Mesenchymal stem cell (in vitro differentiated cells and primary cell): ENCODE results near the gene RALY. TPM values are rescaled to one million over a fixed set of nuclear protein-coding genes. Genes with fewer than 3 reads are reported as not detected.

Experiments used
- DNase-seq: peaks from one replicate; pipeline ENCODE4 v3.0.0-alpha.2; 2013
- H2AFZ ChIP-seq: one replicate; pipeline ENCODE4 v1.6.1; 2013; ENCODE audit warnings: low read depth, mild to moderate bottlenecking, control low read depth, inconsistent platforms, low read length, moderate library complexity
- H2AK5ac ChIP-seq: 2 replicates; pipeline ENCODE4 v1.6.1; 2013; ENCODE audit warnings: low read length, moderate library complexity, mild to moderate bottlenecking, inconsistent platforms; ENCODE audit not compliant: severe bottlenecking
- H2BK120ac ChIP-seq: one replicate; pipeline ENCODE4 v1.6.1; 2013; ENCODE audit warnings: low read depth, mild to moderate bottlenecking, inconsistent platforms, low read length, moderate library complexity
- H2BK12ac ChIP-seq, 2 experiments: one replicate each; pipeline ENCODE4 v1.6.1; 2013; ENCODE audit warnings: inconsistent platforms in 2 of 2, low read length in 2 of 2, mild to moderate bottlenecking in 2 of 2, moderate library complexity in 2 of 2, control low read depth in 1 of 2
- H2BK15ac ChIP-seq: one replicate; pipeline ENCODE4 v1.6.1; 2013; ENCODE audit warnings: mild to moderate bottlenecking, low read depth, inconsistent platforms; ENCODE audit not compliant: poor library complexity, severe bottlenecking
- H2BK5ac ChIP-seq: 2 replicates; pipeline ENCODE4 v1.6.1; 2013; ENCODE audit warnings: low read depth, mild to moderate bottlenecking, low read length, control low read depth, inconsistent platforms; ENCODE audit not compliant: poor library complexity, severe bottlenecking
- H3K14ac ChIP-seq, 2 experiments: one replicate each; pipeline ENCODE4 v1.6.1; 2013; ENCODE audit warnings: inconsistent platforms in 2 of 2, low read length in 2 of 2, control low read depth in 1 of 2, mild to moderate bottlenecking in 1 of 2, moderate library complexity in 1 of 2
- H3K18ac ChIP-seq, 2 experiments: one replicate each; pipeline ENCODE4 v1.6.1; 2013; ENCODE audit warnings: inconsistent platforms in 2 of 2, low read length in 2 of 2, control low read depth in 1 of 2, low read depth in 1 of 2, mild to moderate bottlenecking in 1 of 2
- H3K23ac ChIP-seq, 2 experiments: one replicate each; pipeline ENCODE4 v1.6.1; 2013; ENCODE audit warnings: inconsistent platforms in 2 of 2, low read length in 2 of 2, mild to moderate bottlenecking in 2 of 2, moderate library complexity in 2 of 2, control low read depth in 1 of 2
- H3K27ac ChIP-seq: 2 replicates; pipeline ENCODE4 v1.5.1; 2013; ENCODE audit warnings: mild to moderate bottlenecking, moderate library complexity, low read length, control low read depth, inconsistent platforms; ENCODE audit not compliant: poor library complexity, severe bottlenecking
- H3K27me3 ChIP-seq, 2 experiments: 2 replicates each; pipeline versions ENCODE4 v1.6.1 to v1.7.0; 2013; ENCODE audit warnings: low read length in 2 of 2, mild to moderate bottlenecking in 2 of 2, moderate library complexity in 2 of 2, control low read depth in 1 of 2, inconsistent platforms in 1 of 2; ENCODE audit not compliant: control insufficient read depth in 1 of 2, insufficient read depth in 1 of 2
- H3K36me3 ChIP-seq, 2 experiments: 2 replicates each; pipeline versions ENCODE4 v1.6.1 to v1.7.0; 2013; ENCODE audit warnings: low read length in 2 of 2, control low read depth in 1 of 2, inconsistent platforms in 1 of 2, low read depth in 1 of 2, mild to moderate bottlenecking in 1 of 2; ENCODE audit not compliant: insufficient read depth in 2 of 2, control insufficient read depth in 1 of 2
- H3K4ac ChIP-seq, 2 experiments: one replicate each; pipeline ENCODE4 v1.6.1; 2013; ENCODE audit warnings: inconsistent platforms in 2 of 2, low read length in 2 of 2, mild to moderate bottlenecking in 2 of 2, moderate library complexity in 2 of 2, control low read depth in 1 of 2, low read depth in 1 of 2
- H3K4me1 ChIP-seq: 2 replicates; pipeline ENCODE4 v1.6.1; 2013; ENCODE audit warnings: low read depth, low read length, control low read depth; ENCODE audit not compliant: control insufficient read depth, insufficient read depth
- H3K4me2 ChIP-seq: 2 replicates; pipeline ENCODE4 v1.6.1; 2013; ENCODE audit warnings: low read length, mild to moderate bottlenecking, inconsistent platforms; ENCODE audit not compliant: poor library complexity, severe bottlenecking
- H3K4me3 ChIP-seq, 2 experiments: 2 replicates each; pipeline versions ENCODE4 v1.5.1 to v1.7.0; 2013; ENCODE audit warnings: low read length in 2 of 2, mild to moderate bottlenecking in 2 of 2, control low read depth in 1 of 2, low read depth in 1 of 2; ENCODE audit not compliant: insufficient read depth in 1 of 2
- H3K79me1 ChIP-seq: replicated peaks from 2 replicates; pipeline ENCODE4 v1.6.1; 2013; ENCODE audit warnings: mild to moderate bottlenecking, control low read depth, low read length, inconsistent platforms; ENCODE audit not compliant: poor library complexity, severe bottlenecking
- H3K9ac ChIP-seq: 2 replicates; pipeline ENCODE4 v1.7.0; 2013; ENCODE audit warnings: mild to moderate bottlenecking, low read length, moderate library complexity
- H3K9me3 ChIP-seq: 2 replicates; pipeline ENCODE4 v1.7.0; 2013; ENCODE audit warnings: mild to moderate bottlenecking, low read length; ENCODE audit not compliant: control insufficient read depth
- H4K8ac ChIP-seq: one replicate; pipeline ENCODE4 v1.6.1; 2013; ENCODE audit warnings: inconsistent platforms, mild to moderate bottlenecking, low read length, moderate library complexity
- H4K91ac ChIP-seq: one replicate; pipeline ENCODE4 v1.6.1; 2013; ENCODE audit warnings: mild to moderate bottlenecking, low read length, inconsistent platforms
- WGBS: methylation state at CpG from one replicate; pipeline ENCODE4 v1.1.7; 2013; ENCODE audit warnings: mixed read lengths; 5-methylcytosine and 5-hydroxymethylcytosine counted together
- polyA plus RNA-seq, 2 experiments: library from polyadenylated mRNA; stranded (reverse); fragments of 200-250 nt; gene quantifications; one replicate each; pipeline ENCODE4 v1.2.3, GENCODE V29; 2013

Gene RALY
- polyA plus RNA-seq (2013, experiment 1 of 2): 89.2 TPM
- polyA plus RNA-seq (2013, experiment 2 of 2): 90.9 TPM

DNA sequence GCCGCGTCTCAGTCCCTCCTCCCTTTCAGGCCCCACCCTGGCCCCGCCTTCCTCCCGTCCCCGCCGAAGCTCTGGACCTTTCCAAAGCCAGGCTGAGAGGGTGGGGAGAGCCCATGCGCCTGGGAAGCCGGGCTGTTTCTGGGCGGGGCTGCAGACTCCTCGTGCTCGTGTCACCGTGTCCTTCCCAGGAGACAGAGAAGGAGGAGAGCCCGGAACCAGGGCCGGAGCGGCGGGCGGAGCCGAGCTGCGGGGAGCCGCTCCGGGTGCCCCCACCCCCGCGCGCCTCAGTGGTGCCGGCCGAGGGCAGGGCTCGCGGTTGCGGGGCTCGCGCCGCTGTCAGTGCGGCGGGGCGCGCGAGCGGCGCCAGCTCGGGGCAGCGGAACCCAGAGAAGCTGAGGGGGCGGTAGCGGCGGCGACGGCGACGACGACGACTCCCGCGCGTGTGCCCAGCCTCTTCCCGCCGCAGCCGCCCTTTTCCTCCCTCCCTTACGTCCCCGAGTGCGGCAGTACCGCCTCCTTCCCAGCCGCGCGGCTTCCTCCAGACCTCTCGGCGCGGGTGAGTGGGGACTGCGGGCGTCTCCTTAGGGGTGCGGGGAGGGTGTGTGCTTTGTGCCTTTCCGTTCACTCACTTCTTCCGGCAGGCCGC lies at the start of gene RALY:
Gene RALY, plus strand, starts transcription at position 336 of the 646 bp plus-strand sequence. CDS start 78,164 bp downstream, outside the sequence.
- Histone ChIP-seq H4K91ac (peak within 1 kb of the TSS; percentile 93), H3K36me3 (peaks cover 0 to 5% of the 10 kb centered on the region in 2 experiments), H3K27ac (peak within 1 kb of the TSS; percentile 95), H3K79me1 (peaks cover 14% of the 10 kb centered on the region), H2AFZ (peak within 1 kb of the TSS; percentile 90), H4K8ac (peak within 1 kb of the TSS; percentile 96), H3K4me2 (peak within 1 kb of the TSS; percentile 82), H3K9ac (peak within 1 kb of the TSS; percentile 96), H3K4me3 (peak within 1 kb of the TSS; percentile 87 to 93), H2AK5ac (no peak within 1 kb of the TSS), H3K14ac (peak within 1 kb of the TSS; percentile 68 to 99), H3K4me1 (peaks cover 7% of the 10 kb centered on the region), H2BK12ac (peak within 1 kb of the TSS; percentile 47 to 75), H3K4ac (peak within 1 kb of the TSS; percentile 64 to 94), H3K23ac (no peak within 1 kb of the TSS), H2BK5ac (peak within 1 kb of the TSS; percentile 97), H2BK15ac (peak within 1 kb of the TSS; percentile 92), H3K27me3 (no peaks in the 10 kb centered on the region), H3K18ac (peak within 1 kb of the TSS; percentile 94 to 95), H3K9me3 (no peaks in the 10 kb centered on the region), H2BK120ac (peak within 1 kb of the TSS; percentile 99)
- DNase-seq: peak; percentile 78
- WGBS: 2% methylated on average over 9 of the region's 72 CpGs

DNA sequence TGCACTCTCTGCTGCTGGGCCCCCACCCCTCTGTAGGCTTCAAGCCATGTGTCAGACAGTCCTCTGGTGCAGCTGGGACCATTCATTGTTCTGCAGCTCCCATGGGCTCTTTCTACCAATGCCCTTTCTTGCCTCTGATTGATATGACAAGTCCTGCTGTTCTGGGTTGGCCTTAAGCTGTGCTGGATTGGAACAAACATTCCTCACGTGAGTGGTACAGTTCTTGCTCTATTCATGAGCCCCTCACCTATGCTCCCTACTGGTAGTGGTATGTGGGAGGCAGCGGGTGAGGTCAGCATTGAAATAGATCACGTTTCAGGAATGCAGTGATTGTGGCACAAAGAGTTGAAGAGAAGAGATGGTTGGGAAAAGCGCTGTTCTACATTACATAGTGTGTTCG lies 48.8 kb upstream of the RALY start:
- no peak overlapping the region for H3K14ac ChIP-seq
- H2AK5ac ChIP-seq: no peak overlapping the region
- no peak overlapping the region for H4K8ac ChIP-seq
- H2AFZ ChIP-seq: no peak overlapping the region
- no peak overlapping the region for H3K27ac ChIP-seq
- whole genome bisulfite sequencing: 73% methylated on average over 5 of the region's 5 CpGs
- no peak overlapping the region for H2BK12ac ChIP-seq
- peaks cover 21% of the 10 kb centered on the region for H3K9me3 ChIP-seq
- no peaks in the 10 kb centered on the region for H3K36me3 ChIP-seq
- H2BK5ac ChIP-seq: no peak overlapping the region
- H2BK120ac ChIP-seq: no peak overlapping the region
- DNase-seq: no peak
- no peak overlapping the region for H3K9ac ChIP-seq
- H3K23ac ChIP-seq: no peak overlapping the region
- no peak overlapping the region for H3K4ac ChIP-seq
- no peak overlapping the region for H2BK15ac ChIP-seq
- H3K27me3 ChIP-seq: no peaks in the 10 kb centered on the region
- H3K4me3 ChIP-seq: no peak overlapping the region
- no peak overlapping the region for H3K4me2 ChIP-seq
- no peak overlapping the region for H3K18ac ChIP-seq
- peaks cover 7% of the 10 kb centered on the region for H3K4me1 ChIP-seq
- no peak overlapping the region for H4K91ac ChIP-seq
- no peaks in the 10 kb centered on the region for H3K79me1 ChIP-seq

DNA sequence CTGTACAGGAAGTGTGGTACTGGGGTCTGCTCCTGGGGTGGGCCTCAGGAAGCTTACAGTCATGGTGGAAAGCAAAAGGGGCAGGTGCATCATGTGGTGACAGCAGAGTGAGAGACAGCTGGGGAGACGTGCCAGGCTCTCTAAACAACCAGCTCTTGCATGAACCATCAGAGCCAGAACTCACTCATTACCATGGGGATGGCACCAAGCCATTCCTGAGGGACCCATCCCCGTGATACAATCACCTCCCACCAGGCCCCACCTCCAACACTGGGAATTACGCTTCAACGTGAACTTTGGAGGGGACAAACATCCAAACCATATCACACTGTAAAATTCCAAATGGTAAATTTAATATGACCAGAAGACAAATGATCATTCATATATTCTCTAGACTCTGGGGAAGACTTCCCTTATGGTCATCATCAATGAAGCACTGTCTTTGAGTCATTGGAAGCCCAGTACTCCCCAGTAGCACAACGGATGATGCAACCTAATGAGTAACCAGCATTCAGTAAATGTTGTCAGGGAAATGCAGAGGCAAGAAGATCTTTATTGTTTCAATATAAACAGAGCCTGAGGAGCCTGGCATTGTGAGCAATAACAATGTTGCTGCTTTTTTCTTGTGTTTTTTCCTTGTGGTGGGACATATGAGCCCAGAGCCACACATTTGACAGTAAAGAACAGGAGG lies 48.2 kb upstream of the RALY start:
- H2AK5ac ChIP-seq: no peak overlapping the region
- no peak overlapping the region for H2BK5ac ChIP-seq
- no peak overlapping the region for H3K4ac ChIP-seq
- no peak overlapping the region for H2AFZ ChIP-seq
- no peaks in the 10 kb centered on the region for H3K27me3 ChIP-seq
- peaks cover 7% of the 10 kb centered on the region for H3K4me1 ChIP-seq
- peak overlapping the region; percentile 55 for H3K9ac ChIP-seq
- H2BK120ac ChIP-seq: no peak overlapping the region
- H3K18ac ChIP-seq: no peak overlapping the region
- H3K4me3 ChIP-seq: no peak overlapping the region
- H3K4me2 ChIP-seq: no peak overlapping the region
- no peak overlapping the region for H2BK12ac ChIP-seq
- H3K14ac ChIP-seq: no peak overlapping the region
- H4K8ac ChIP-seq: no peak overlapping the region
- H3K36me3 ChIP-seq: no peaks in the 10 kb centered on the region
- H4K91ac ChIP-seq: no peak overlapping the region
- H3K23ac ChIP-seq: no peak overlapping the region
- 85% methylated on average over 5 of the region's 5 CpGs for WGBS
- peaks cover 21% of the 10 kb centered on the region for H3K9me3 ChIP-seq
- no peak overlapping the region for H3K27ac ChIP-seq
- peak; percentile 86 for DNase-seq
- H2BK15ac ChIP-seq: no peak overlapping the region
- no peaks in the 10 kb centered on the region for H3K79me1 ChIP-seq

DNA sequence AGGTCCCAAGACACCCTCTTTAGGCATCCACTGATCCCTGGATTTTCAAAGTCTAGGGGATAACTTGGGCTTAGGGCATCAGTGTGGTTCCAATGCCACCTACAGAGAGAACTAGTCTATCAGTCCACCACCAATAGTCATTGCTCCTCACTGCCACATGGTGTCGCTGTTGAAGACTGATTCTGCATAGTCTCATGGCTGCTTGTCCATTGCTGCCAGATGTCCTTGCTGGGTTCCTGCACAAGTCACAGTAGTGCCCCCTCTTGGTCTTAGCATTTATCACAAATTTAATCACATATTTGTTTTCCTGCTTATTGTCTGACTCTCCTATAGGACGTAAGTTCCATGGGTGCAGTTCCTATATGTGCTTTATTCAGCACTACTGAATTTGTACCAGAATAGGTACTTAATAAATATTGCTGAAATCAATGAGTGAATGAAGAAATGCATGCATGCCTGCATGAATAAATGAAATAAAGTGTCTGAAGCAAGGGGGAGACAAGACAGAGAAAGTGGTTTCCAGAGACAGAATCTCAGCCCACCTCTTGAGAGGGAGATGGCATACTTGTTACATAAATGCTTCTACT lies 45.9 kb upstream of the RALY start:
- H3K4ac ChIP-seq: no peak overlapping the region

More for the DNA sequence above, 45.9 kb upstream of the RALY start:
- Histone ChIP-seq H2AFZ (no peak overlapping the region), H2BK5ac (no peak overlapping the region), H4K91ac (no peak overlapping the region), H3K23ac (no peak overlapping the region), H3K4me1 (peaks cover 7% of the 10 kb centered on the region), H3K4me2 (no peak overlapping the region), H2BK12ac (no peak overlapping the region), H3K9ac (no peak overlapping the region), H3K18ac (no peak overlapping the region), H3K27ac (no peak overlapping the region), H3K27me3 (peaks cover 6 to 11% of the 10 kb centered on the region in 2 experiments), H2AK5ac (no peak overlapping the region), H2BK120ac (no peak overlapping the region), H3K9me3 (peaks cover 21% of the 10 kb centered on the region), H3K79me1 (no peaks in the 10 kb centered on the region), H3K4me3 (no peak overlapping the region), H3K36me3 (no peaks in the 10 kb centered on the region), H4K8ac (no peak overlapping the region), H3K14ac (no peak overlapping the region), H2BK15ac (no peak overlapping the region)
- 38% methylated on average over 2 of the region's 2 CpGs for WGBS
- peak; percentile 18 for DNase-seq
